K562 (cell line): ENCODE results near the gene GABARAPL2.

Experiments used
- CBFB ChIP-seq: sonication (generic); formaldehyde crosslinking; IDR thresholded peaks from 2 replicates; pipeline ENCODE4 v1.4.0; 2020; ENCODE audit warnings: mild to moderate bottlenecking, missing genetic modification reagents
- CTCF ChIP-seq, 3 experiments: IDR thresholded peaks in 2 of 3; conservative IDR thresholded peaks in 1 of 3; 2 replicates each; pipeline ENCODE4 v1.5.1; 2011 to 2012; ENCODE audit warnings: low read length in 3 of 3, mild to moderate bottlenecking in 3 of 3, control low read depth in 2 of 3, improper control_type of control experiment in 1 of 3, inconsistent platforms in 1 of 3, low read depth in 1 of 3, mixed read lengths in 1 of 3, moderate library complexity in 1 of 3; ENCODE audit not compliant: insufficient read depth in 2 of 3
- HMGXB4 ChIP-seq: sonication (generic); formaldehyde crosslinking; IDR thresholded peaks from 2 replicates; pipeline ENCODE4 v1.8.1; 2023; ENCODE audit warnings: mild to moderate bottlenecking, missing genetic modification reagents
- MAX ChIP-seq: sonication (generic); formaldehyde crosslinking; IDR thresholded peaks from 2 replicates; pipeline ENCODE4 v1.9.0; 2022; ENCODE audit warnings: mild to moderate bottlenecking, missing genetic modification reagents
- MTA3 ChIP-seq: fragments of 450-650 bp; formaldehyde crosslinking; IDR thresholded peaks from 2 replicates; pipeline ENCODE4 v1.6.1; 2017; ENCODE audit warnings: mild to moderate bottlenecking, borderline replicate concordance
- PHF20 ChIP-seq: fragments of 450-650 bp; IDR thresholded peaks from 2 replicates; pipeline ENCODE4 v1.6.1; 2018; ENCODE audit not compliant: partially characterized antibody
- SIN3A ChIP-seq, 2 experiments: fragments of 150-350 bp in 1 of 2; IDR thresholded peaks; 2 replicates each; pipeline ENCODE4 v1.6.1; 2011 to 2016; ENCODE audit warnings: borderline replicate concordance in 2 of 2, low read depth in 2 of 2, low read length in 2 of 2, mild to moderate bottlenecking in 2 of 2, moderate library complexity in 2 of 2; ENCODE audit not compliant: control insufficient read depth in 1 of 2
- SP1 ChIP-seq: sonication (generic); formaldehyde crosslinking; IDR thresholded peaks from 2 replicates; pipeline ENCODE4 v1.8.1; 2022; ENCODE audit warnings: mild to moderate bottlenecking, missing genetic modification reagents
- SPI1 ChIP-seq: IDR thresholded peaks from 2 replicates; pipeline ENCODE4 v1.6.1; 2011; ENCODE audit warnings: low read depth, low read length, control low read depth, borderline replicate concordance
- TEAD4 ChIP-seq, 2 experiments: sonication (generic) in 1 of 2; formaldehyde crosslinking in 1 of 2; IDR thresholded peaks; 2 replicates each; pipeline versions ENCODE4 v1.6.1 to v1.8.0; 2012 to 2022; ENCODE audit warnings: borderline replicate concordance in 1 of 2, inconsistent platforms in 1 of 2, low read length in 1 of 2, mild to moderate bottlenecking in 1 of 2, missing genetic modification reagents in 1 of 2

- TF ChIP-seq MTA3 (no peak), CBFB (CRISPR knock-in tag) (no peak), CTCF (IDR thresholded peaks at IDR 0.05 in 2 of 3, conservative IDR thresholded peaks at IDR 0.05 in 1 of 3; ENCODE audit: insufficient read depth in 2 of 3, low read depth in 1 of 3, low read length in 3 of 3) (no peak), SIN3A (IDR thresholded peaks at IDR 0.05; ENCODE audit: borderline replicate concordance in 2 of 2, control insufficient read depth in 1 of 2, low read depth in 2 of 2, low read length in 2 of 2) (no peak), TEAD4 (IDR thresholded peaks at IDR 0.05; ENCODE audit: low read length) (no peak), TEAD4 (CRISPR knock-in tag; IDR thresholded peaks at IDR 0.05; ENCODE audit: borderline replicate concordance) (no peak), MAX (CRISPR knock-in tag) (no peak), PHF20 (no peak), SP1 (CRISPR knock-in tag) (no peak), HMGXB4 (CRISPR knock-in tag) (no peak), SPI1 (no peak)
Measured at GRCh38 chr16:75558846-75559401, 7.3 kb upstream of the GABARAPL2 start.
